Heart left ventricle (tissue), 13 donors: ENCODE measurements around the gene XPO1.

Source experiments
- CTCF ChIP-seq, 12 donors: fragments of 200-600 bp; sonication (generic) in 4 of 12; IDR thresholded peaks; one replicate each; pipeline versions ENCODE4 v1.5.0 to v1.8.0; 2018 to 2022; ENCODE audit warnings: antibody characterized with exemption in 12 of 12, mild to moderate bottlenecking in 5 of 12
- POLR2A ChIP-seq, 2 donors: fragments of 450-650 bp; IDR thresholded peaks; one replicate each; pipeline ENCODE4 v1.6.1; 2017; ENCODE audit warnings: antibody characterized with exemption in 2 of 2, mild to moderate bottlenecking in 2 of 2, moderate library complexity in 2 of 2
- donor health status: ischemic (EF 13 %, LVEDD 7.1; RV severe dilation, severe dysfunction).
- donor health status: DM: no; HTN: yes; CAD: no.
- donor health status: DM: no; HTN: no; CAD: no.
- donor health status: ischemic (EF 25% LVEDD 6.9; RV normal size, moderate dysfunction).
- donor health status: ischemic (EF 25% LVEDD 5.7; RV mildly dilated, moderate dysfunction).
- donor health status: ischemic (EF 35%, LVEDD 5.7; RV mildly dilated, moderate dysfunction).
- donor health status: nonischemic (EF 11% LVEDD 7.7; RV severe dilation, severe dysfunction).
- donor health status: DM: yes; HTN: yes; CAD: no.
- donor health status: PGD.
- donor health status: ischemic (EF 29% LVEDD 5.4; RV normal size, mild dysfunction).
- donor health status: nonischemic (EF 23%, LVEDD 6.1; RV moderate dilation, normal function).

- no peak for TF ChIP-seq CTCF (IDR thresholded peaks at IDR 0.05)
- TF ChIP-seq POLR2A (IDR thresholded peaks at IDR 0.05), result no peak
Measured at GRCh38 chr2:61454383-61454782, 83.8 kb downstream of the XPO1 start.
